ENCODE results near the gene NTRK1. TPM values are rescaled to one million over a fixed set of nuclear protein-coding genes. Genes with fewer than 3 reads are reported as not detected.

Gene NTRK1
- total RNA-seq, 1 experiment from 2014 or later, result not detected

GRCh38 chr1:156883919-156884318 is 23.3 kb downstream of the NTRK1 start:
- H3K36me3 ChIP-seq (ENCODE audit: low read depth), result no peaks in the 10 kb centered on the region
- H3K9me3 ChIP-seq (ENCODE audit: insufficient read depth, low read depth), result no peaks in the 10 kb centered on the region
- H3K4me1 ChIP-seq (replicated peaks; ENCODE audit: insufficient read depth), result no peaks in the 10 kb centered on the region
- H3K27me3 ChIP-seq (ENCODE audit: insufficient read depth, low read depth), result peaks cover 46% of the 10 kb centered on the region
- POLR2A ChIA-PET (ENCODE audit: unreplicated experiment), result no interaction called here
- no peaks in the 10 kb centered on the region for H3K79me2 ChIP-seq (ENCODE audit: low read depth)
- no peaks in the 10 kb centered on the region for H3F3A ChIP-seq (ENCODE audit: insufficient read depth, low read depth)
- no peak overlapping the region for H2AFZ ChIP-seq
- TF ChIP-seq EZH2 (IDR thresholded peaks at IDR 0.05; ENCODE audit: low read depth), result no peak
- TF ChIP-seq CTCF (conservative IDR thresholded peaks at IDR 0.05), result no peak
- H3K4me3 ChIP-seq, result no peak overlapping the region
- H3K9me2 ChIP-seq (ENCODE audit: insufficient read depth), result no peaks in the 10 kb centered on the region
- CTCF ChIA-PET, result no interaction called here
- no peak for DNase-seq
- no peak overlapping the region for H3K4me2 ChIP-seq
- H4K20me1 ChIP-seq (ENCODE audit: insufficient read depth), result no peaks in the 10 kb centered on the region
- no peak overlapping the region for H3K27ac ChIP-seq
- no TSS peak for BruUV-seq (replicated peaks)
- intact Hi-C loops (cut with micrococcal nuclease; ENCODE audit: unreplicated experiment), result no loop called here

- Histone ChIP-seq H3K4me1 (replicated peaks; ENCODE audit: insufficient read depth) (no peaks in the 10 kb centered on the region), H3K79me2 (ENCODE audit: low read depth) (no peaks in the 10 kb centered on the region), H3K9me3 (ENCODE audit: insufficient read depth, low read depth) (no peaks in the 10 kb centered on the region), H3K27ac (no peak overlapping the region), H3K4me2 (no peak overlapping the region), H4K20me1 (ENCODE audit: insufficient read depth) (no peaks in the 10 kb centered on the region), H3K9me2 (ENCODE audit: insufficient read depth) (no peaks in the 10 kb centered on the region), H3K27me3 (ENCODE audit: insufficient read depth, low read depth) (peaks cover 39% of the 10 kb centered on the region), H3K4me3 (no peak overlapping the region), H3F3A (ENCODE audit: insufficient read depth, low read depth) (no peaks in the 10 kb centered on the region), H3K36me3 (ENCODE audit: low read depth) (no peaks in the 10 kb centered on the region), H2AFZ (no peak overlapping the region)
- BruUV-seq (replicated peaks), result no TSS peak
- TF ChIP-seq EZH2 (IDR thresholded peaks at IDR 0.05; ENCODE audit: low read depth) (no peak), CTCF (conservative IDR thresholded peaks at IDR 0.05) (no peak)
- ChIA-PET CTCF (interaction anchor here (0.7 kb wide), 1 partner anchor 12 kb away, joined by 4 read pairs; no protein-coding TSS in a partner anchor), POLR2A (ENCODE audit: unreplicated experiment) (no interaction called here)
- intact Hi-C loops (cut with micrococcal nuclease; ENCODE audit: unreplicated experiment), result no loop called here
- no peak for DNase-seq
Measured at GRCh38 chr1:156884560-156885184, 24.0 kb downstream of the NTRK1 start.

GRCh38 chr1:156885314-156885713 is 24.6 kb downstream of the NTRK1 start:
- TF ChIP-seq EZH2 (IDR thresholded peaks at IDR 0.05; ENCODE audit: low read depth) (no peak), CTCF (conservative IDR thresholded peaks at IDR 0.05) (no peak)
- no peaks in the 10 kb centered on the region for H3K79me2 ChIP-seq (ENCODE audit: low read depth)
- CTCF ChIA-PET, result no interaction called here

More at GRCh38 chr1:156885314-156885713, 24.6 kb downstream of the NTRK1 start:
- H3K9me3 ChIP-seq (ENCODE audit: insufficient read depth, low read depth), result no peaks in the 10 kb centered on the region
- H3K4me2 ChIP-seq, result no peak overlapping the region
- H3K4me1 ChIP-seq (replicated peaks; ENCODE audit: insufficient read depth), result no peaks in the 10 kb centered on the region
- H3K36me3 ChIP-seq (ENCODE audit: low read depth), result no peaks in the 10 kb centered on the region
- H3F3A ChIP-seq (ENCODE audit: insufficient read depth, low read depth), result no peaks in the 10 kb centered on the region
- no peak overlapping the region for H3K27ac ChIP-seq
- H2AFZ ChIP-seq, result no peak overlapping the region
- no peak for DNase-seq
- no TSS peak for BruUV-seq (replicated peaks)
- no peaks in the 10 kb centered on the region for H4K20me1 ChIP-seq (ENCODE audit: insufficient read depth)
- intact Hi-C loops (cut with micrococcal nuclease; ENCODE audit: unreplicated experiment), result no loop called here
- H3K4me3 ChIP-seq, result no peak overlapping the region
- H3K27me3 ChIP-seq (ENCODE audit: insufficient read depth, low read depth), result peaks cover 33% of the 10 kb centered on the region
- POLR2A ChIA-PET (ENCODE audit: unreplicated experiment), result interaction anchor here (0.6 kb wide), 1 partner anchor 182 kb away, joined by 6 read pairs; no protein-coding TSS in a partner anchor
- H3K9me2 ChIP-seq (ENCODE audit: insufficient read depth), result no peaks in the 10 kb centered on the region

Data from PC-9 (cell line).